Uterus (tissue), 4 donors: Measurements from ENCODE around the gene GATB. TPM values are rescaled to one million over a fixed set of nuclear protein-coding genes. Genes with fewer than 3 reads are reported as not detected.

ENCODE experiments used
- DNase-seq, 2 donors: peaks; one replicate each; pipeline ENCODE4 v3.0.0-alpha.2; 2019 to 2020
- H3K27ac ChIP-seq, 2 donors: fragments of 200-600 bp; sonication (generic); 1 replicate in 1 of 2; 2 replicates in 1 of 2; pipeline ENCODE4 v1.5.1; 2016 to 2018
- H3K27me3 ChIP-seq, 2 donors: fragments of 200-600 bp; sonication (generic); one replicate each; pipeline ENCODE4 v1.5.1; 2018 to 2019; ENCODE audit warnings: control low read depth in 1 of 2
- H3K36me3 ChIP-seq, 2 donors: fragments of 200-600 bp; sonication (generic); one replicate each; pipeline ENCODE4 v1.5.1; 2019; ENCODE audit warnings: control low read depth in 1 of 2
- H3K4me1 ChIP-seq, 2 donors: fragments of 200-600 bp; sonication (generic); one replicate each; pipeline ENCODE4 v1.5.1; 2018 to 2019; ENCODE audit warnings: control low read depth in 1 of 2
- H3K4me3 ChIP-seq, 2 donors: fragments of 200-600 bp; sonication (generic); 1 replicate in 1 of 2; 2 replicates in 1 of 2; pipeline ENCODE4 v1.5.1; 2018 to 2019; ENCODE audit warnings: mild to moderate bottlenecking in 1 of 2
- H3K9me3 ChIP-seq, 2 donors: fragments of 200-600 bp; sonication (generic); one replicate each; pipeline ENCODE4 v1.5.1; 2019; ENCODE audit warnings: control low read depth in 1 of 2
- CTCF ChIP-seq, 4 experiments: fragments of 200-600 bp in 2 of 4; fragments of 450-650 bp in 2 of 4; sonication (generic) in 2 of 4; IDR thresholded peaks; one replicate each; pipeline ENCODE4 v1.5.1; 2016 to 2019; ENCODE audit warnings: antibody characterized with exemption in 4 of 4, mild to moderate bottlenecking in 2 of 4, moderate library complexity in 1 of 4
- POLR2A ChIP-seq, 2 donors: fragments of 450-650 bp; IDR thresholded peaks; one replicate each; pipeline ENCODE4 v1.6.1; 2016; ENCODE audit warnings: antibody characterized with exemption in 2 of 2, mild to moderate bottlenecking in 1 of 2, moderate library complexity in 1 of 2
- intact Hi-C: fragments of 100-400 bp; cut with DNase I; formaldehyde crosslinking; loops from one replicate; pipeline ENCODE4 v1.15.1; 2023; ENCODE audit warnings: low total_unique reads
- total RNA-seq, 4 donors: library from RNA; depleted of rRNA in 3 of 4; stranded (reverse); fragments of >200 nt in 3 of 4; gene quantifications; one replicate each; pipeline versions ENCODE4 v1.1.0 to v1.2.4, GENCODE V29; 2014 to 2023
- donor health status: DM: yes; HTN: yes; CAD: no.

Gene GATB
- total RNA-seq, 4 donors from 2014 or later = 2.8 to 31.5 (median 12.4) TPM

- no peak for DNase-seq
- H3K36me3 ChIP-seq = no peaks in the 10 kb centered on the region
- TF ChIP-seq CTCF (IDR thresholded peaks at IDR 0.05) = no peak
- no peak for TF ChIP-seq POLR2A (IDR thresholded peaks at IDR 0.05)
- no peak overlapping the region for H3K4me3 ChIP-seq
- no peaks in the 10 kb centered on the region for H3K9me3 ChIP-seq
- H3K27ac ChIP-seq = no peak overlapping the region
- intact Hi-C loops = no loop called here
- H3K4me1 ChIP-seq = no peaks in the 10 kb centered on the region
- H3K27me3 ChIP-seq = no peaks in the 10 kb centered on the region
Measured at GRCh38 chr4:151797853-151798252, 37.0 kb upstream of the GATB start.

- intact Hi-C loops = no loop called here
- Histone ChIP-seq H3K4me3 (no peak overlapping the region), H3K27ac (no peak overlapping the region), H3K36me3 (no peaks in the 10 kb centered on the region), H3K4me1 (no peaks in the 10 kb centered on the region), H3K27me3 (no peaks in the 10 kb centered on the region), H3K9me3 (no peaks in the 10 kb centered on the region)
- DNase-seq = no peak
- TF ChIP-seq POLR2A (IDR thresholded peaks at IDR 0.05) (no peak), CTCF (IDR thresholded peaks at IDR 0.05) (no peak)
Measured at GRCh38 chr4:151797131-151797530, 36.3 kb upstream of the GATB start.

- intact Hi-C loops = no loop called here
- no peaks in the 10 kb centered on the region for H3K4me1 ChIP-seq
- no peaks in the 10 kb centered on the region for H3K36me3 ChIP-seq
- no peak overlapping the region for H3K4me3 ChIP-seq
- H3K27me3 ChIP-seq = no peaks in the 10 kb centered on the region
- H3K27ac ChIP-seq = no peak overlapping the region
- H3K9me3 ChIP-seq = no peaks in the 10 kb centered on the region
- no peak for DNase-seq
- no peak for TF ChIP-seq CTCF (IDR thresholded peaks at IDR 0.05)
- TF ChIP-seq POLR2A (IDR thresholded peaks at IDR 0.05) = no peak
Measured at GRCh38 chr4:151796106-151796505, 35.3 kb upstream of the GATB start.

GRCh38 chr4:151792995-151793394 is 32.2 kb upstream of the GATB start:
- Histone ChIP-seq H3K4me3 (no peak overlapping the region), H3K27me3 (no peaks in the 10 kb centered on the region), H3K9me3 (no peaks in the 10 kb centered on the region), H3K4me1 (no peaks in the 10 kb centered on the region), H3K36me3 (no peaks in the 10 kb centered on the region), H3K27ac (no peak overlapping the region)
- TF ChIP-seq POLR2A (IDR thresholded peaks at IDR 0.05) (no peak), CTCF (IDR thresholded peaks at IDR 0.05) (no peak)
- DNase-seq = no peak
- intact Hi-C loops = no loop called here

- Histone ChIP-seq H3K27ac (no peak overlapping the region), H3K9me3 (no peaks in the 10 kb centered on the region), H3K4me3 (no peak overlapping the region), H3K27me3 (no peaks in the 10 kb centered on the region), H3K36me3 (no peaks in the 10 kb centered on the region), H3K4me1 (no peaks in the 10 kb centered on the region)
- DNase-seq = no peak
- intact Hi-C loops = no loop called here
- TF ChIP-seq POLR2A (IDR thresholded peaks at IDR 0.05) (no peak), CTCF (IDR thresholded peaks at IDR 0.05) (no peak)
Measured at GRCh38 chr4:151792530-151792929, 31.7 kb upstream of the GATB start.
